NCI-H1092 (cell line): ENCODE data around the gene IL13.

Experiments used
- DNase-seq: peaks from one replicate; lab custom pipeline; 2025; lab: John Stamatoyannopoulos, UW

IL13 gene

DNA sequence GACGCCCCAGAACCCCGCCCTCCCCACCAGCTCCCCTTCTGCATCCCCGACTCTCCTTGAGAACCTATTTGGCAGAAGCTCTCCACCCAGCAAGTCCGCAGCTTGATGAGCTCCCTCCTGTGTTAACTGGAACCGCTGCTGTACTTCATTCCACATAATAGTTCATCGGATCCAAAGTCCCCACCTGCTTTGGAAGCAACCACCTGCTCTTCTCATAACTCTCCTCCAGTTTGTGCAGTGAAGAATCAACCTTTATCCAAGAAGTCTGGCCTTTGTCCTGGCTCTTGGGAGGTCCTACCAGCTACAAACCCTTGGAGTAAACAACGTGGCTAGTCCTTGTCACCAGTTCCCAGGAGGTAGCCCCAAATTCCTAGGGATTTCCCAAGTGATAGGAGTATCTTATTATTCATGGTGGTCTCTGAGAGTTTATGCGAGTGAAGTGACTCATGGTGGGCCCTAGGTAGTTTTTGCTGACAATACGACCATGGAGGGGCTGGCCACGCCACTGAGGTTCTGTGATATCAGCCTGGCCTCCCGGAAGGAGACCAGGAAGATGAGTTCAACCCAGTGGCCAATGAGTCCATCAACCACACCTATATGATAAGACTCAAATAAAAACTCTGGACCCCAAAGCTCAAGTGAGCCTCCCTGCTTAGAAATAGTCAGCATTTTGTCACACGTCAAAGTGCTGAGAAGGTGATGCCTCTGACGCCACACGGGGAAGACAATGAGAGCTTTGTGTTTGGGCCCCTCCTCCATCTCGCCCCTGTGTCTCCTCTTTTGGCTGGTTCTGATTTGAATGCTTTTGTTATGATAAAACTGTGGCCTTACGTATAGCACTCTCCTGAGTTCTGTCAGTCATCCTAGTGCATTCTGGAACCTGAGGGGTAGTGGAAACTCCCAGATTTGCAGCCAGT lies 12.3 kb downstream of the IL13 start:
- DNase-seq: no peak

DNA sequence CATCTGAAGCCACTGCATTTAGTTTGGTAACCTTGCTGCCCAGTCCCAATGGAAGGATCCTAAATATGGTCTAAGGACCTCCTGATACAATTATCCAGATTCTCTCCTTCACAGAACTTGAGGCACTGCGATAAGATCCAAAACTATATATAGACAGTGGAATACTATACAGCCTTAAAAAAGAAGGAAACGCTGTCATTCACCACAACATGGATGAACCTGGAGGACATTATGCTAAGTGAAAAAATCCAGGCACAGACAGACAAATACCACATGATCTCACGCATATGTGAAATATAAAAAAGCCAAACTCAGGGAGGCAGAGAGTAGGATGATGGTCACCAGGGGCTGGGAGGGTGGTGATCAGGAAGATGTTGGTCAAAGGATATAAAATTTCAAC lies 13.0 kb downstream of the IL13 start:
- DNase-seq: no peak

- no peak for DNase-seq
Observed at GRCh38 chr5:132673488-132673887, 15.5 kb downstream of the IL13 start.

GRCh38 chr5:132673939-132674630 lies 16.1 kb downstream of the IL13 start, which contains the start of gene IL4:
IL4 (plus strand) TSS chr5:132673989; CDS start chr5:132674051, 62 bp downstream.
- no peak for DNase-seq

DNA sequence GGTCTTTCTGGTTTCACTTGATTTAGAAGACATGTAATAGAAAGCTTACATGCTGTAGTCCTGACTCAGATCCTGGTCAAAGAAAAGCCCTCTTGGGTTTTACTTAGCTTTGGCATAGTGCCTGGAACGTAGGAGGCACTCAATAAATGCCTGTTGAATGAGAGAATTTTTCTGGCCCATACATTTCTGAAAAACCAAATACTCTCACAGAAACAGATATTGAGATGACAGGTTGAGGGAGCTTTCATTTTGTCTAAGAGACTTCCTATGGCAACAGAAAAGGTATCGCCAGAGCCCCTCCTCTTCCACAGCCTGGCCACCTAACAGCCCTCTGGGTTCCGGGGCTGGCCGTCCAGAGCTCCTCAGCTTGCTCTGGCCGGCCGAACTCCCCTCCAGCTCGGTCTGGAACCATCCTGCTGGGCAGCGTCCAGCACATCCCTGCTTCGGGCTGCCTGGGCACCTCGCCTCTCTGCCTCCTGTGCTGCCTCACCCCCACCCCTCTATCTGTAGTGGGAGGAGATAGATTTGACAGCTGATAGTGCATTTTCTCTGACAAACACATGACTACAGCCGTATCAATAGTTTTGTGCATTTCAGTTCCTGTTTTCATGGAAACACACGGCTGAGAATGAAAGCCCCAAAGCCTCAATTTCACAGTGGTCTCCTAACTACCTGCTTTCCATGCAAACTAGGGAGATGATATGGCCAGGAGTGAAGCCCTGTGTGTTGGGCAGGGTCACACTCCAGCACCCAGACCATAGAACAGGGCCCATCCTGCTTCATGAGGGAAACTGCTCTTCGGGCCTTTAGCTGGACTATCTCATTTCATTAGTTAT lies 16.9 kb downstream of the IL13 start:
- DNase-seq: no peak

DNA sequence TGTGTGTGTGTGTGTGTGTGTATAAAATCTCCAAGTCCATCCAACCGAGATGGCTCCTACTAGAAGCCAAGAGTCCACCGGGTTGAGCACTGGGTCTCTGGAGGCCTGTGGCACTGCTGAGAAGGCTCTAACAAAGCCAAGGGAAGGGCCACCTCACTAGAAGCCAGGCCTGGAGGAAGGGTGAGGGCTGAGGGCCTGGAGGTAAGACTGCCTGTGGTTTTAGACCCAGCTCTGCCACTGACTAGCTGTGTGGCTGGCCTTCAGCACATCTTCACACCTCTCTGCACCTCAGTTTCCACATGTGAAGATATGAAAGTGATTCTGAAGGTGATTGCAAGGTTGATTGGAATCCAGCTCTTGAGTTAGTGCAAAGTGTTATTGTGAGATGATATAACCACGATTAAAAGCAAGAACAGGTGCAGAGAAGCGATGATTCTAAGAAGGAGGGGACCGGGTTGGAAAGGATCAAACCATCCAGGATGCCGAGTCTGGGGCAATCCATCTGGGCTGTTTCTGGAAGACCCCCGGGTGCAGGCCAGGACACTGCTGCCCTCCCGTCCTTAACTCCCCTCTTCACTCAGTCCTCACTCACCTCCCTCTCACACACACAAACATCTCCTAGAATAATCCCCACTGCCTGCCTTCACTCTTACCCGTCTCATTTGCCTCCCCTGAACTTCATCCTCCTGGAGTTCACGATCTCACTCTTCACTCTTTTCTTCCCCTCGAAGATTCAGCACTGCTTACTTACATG lies 18.1 kb downstream of the IL13 start:
- no peak for DNase-seq

DNA sequence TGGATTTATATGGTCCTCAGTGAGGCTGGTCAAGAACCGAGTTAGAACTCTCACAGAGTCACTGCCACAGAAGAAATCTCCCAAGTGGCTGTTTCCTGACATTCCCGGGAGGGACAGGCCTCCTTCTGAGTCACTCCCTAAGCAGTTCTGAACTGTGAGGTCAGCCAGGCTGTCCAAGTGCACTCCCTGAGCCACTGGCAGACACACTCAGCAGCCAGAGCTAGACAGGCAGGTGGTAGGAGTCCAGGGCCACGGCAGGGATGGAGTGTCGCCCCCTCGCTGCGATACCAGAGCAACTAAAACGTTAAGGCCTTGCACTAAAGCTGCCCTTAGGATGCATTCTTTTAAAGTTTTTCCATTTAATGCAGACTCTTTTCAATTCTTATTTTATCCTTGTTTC lies 19.2 kb downstream of the IL13 start:
- DNase-seq: no peak

DNA sequence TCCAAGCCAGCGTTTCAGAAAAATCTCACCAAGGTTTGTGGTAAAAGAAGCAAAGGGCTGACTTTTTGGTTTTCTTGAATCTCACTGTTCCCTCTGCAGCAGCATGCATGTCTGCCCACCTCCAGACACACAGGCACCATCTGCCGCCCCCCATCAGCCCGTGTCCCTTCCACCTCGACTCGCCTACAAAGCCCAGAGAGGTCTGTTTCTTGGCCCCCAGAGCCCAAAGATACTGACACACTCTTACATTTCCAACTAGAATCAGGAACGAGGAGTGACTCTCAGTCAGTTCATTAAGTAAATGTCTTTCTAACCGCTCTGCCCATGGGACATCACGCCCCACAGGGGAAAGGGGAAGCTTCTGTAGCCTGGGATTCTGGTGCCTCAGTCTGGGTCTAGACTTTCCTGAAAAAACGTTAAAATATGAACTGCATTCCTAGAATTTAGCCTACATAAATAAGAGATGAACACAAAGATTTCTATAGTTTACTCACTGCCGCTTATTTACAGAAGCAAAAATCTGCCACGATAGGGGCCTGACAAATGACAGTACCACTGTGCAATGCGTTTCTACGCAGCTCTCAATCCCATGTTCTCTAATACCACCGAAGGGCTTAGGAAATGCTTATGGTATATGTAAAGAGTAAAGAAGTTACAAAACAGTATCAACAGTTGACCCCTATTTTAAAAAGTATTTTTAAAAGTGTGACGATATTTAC lies 19.9 kb downstream of the IL13 start:
- no peak for DNase-seq

- DNase-seq: no peak
Observed at GRCh38 chr5:132678735-132679134, 20.8 kb downstream of the IL13 start.

DNA sequence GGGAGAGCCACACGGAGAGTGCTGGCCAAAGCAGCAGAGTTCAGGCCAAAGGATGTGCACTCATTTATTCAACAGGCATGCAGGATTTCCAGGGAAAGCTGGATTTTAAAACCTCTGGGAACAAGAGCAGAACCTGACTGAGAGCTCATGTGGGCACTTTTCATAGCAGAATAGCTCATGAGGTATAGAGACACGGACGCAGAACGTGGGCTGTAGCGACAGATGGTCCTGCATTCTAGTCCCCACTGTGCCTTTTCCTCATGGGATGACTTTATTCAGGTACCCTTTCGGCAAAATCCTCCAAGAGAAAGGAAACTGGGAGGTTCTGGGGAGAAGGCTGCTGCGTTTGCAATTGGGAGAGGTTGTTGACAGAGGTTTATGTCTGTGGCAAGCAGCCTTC lies 21.2 kb downstream of the IL13 start:
- DNase-seq: no peak

- DNase-seq: no peak
Observed at GRCh38 chr5:132679717-132680380, 21.9 kb downstream of the IL13 start.

DNA sequence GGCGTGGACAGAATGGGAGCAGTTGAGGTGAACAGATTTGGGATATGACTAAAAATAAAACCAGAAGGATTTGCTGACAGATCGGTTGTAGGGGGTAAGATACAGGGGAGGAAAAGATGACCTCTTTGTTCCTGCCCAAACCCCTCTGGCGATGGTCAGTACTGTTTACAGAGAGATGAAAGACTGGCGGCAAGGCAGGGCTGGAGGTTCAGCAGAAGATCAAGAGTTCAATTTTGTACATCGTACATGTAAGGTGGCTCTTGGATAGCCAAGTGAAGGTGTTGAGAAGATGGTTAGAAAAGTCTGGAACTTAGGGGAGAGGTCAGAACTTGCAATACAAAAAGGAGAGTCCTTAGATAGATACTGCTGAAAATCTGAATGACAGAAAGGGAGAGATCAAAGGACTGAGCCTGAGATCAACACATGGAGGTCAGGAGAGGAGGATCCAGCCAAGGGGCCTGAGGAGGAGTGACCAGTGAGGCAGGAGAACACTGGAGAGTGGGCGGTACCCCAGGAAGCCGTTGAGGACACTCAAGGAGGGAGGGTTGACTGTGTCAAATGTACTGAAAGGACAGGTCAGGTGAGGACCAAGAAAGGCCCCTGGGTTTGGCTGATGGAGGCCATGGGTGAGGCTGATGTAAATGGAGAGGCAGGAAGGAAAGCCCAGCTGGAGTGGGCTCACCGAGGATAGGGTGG lies 23.0 kb downstream of the IL13 start:
- DNase-seq: no peak

DNA sequence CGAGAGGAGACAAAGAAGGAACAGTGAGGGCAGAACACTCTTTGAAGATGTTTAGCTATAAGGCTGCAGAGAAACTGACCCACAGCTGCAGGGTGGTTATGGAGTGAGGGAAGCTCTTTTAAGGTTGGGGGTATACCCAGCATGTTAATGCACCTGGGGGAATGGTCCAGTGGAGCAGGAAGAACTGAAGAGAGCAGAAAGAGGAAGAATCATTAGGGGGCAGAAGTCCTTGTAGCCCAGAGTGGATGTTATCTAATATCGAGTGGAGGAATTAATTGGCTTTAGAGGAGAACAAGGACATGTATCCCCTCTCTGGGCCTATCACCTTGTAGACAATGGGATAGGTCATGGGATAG lies 23.5 kb downstream of the IL13 start:
- no peak for DNase-seq

DNA sequence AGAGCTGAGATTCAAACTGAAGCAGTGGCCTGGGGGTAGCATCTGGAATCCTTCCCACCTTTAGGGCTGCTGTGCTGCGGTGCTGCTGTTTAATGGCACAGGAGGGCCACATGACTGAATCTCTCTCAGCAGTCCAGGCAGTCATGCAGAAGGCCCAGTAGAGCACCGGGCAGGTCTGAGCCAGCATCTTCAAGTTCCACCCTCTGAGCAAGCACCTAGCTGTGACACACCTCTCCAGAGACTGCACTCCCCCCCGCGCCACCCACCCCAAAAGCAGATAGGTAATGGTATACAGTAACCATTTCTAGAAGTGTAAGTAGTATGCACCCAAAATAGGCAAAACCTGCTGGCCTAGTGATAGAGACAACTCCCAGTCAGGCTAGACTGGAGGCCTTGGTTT lies 24.0 kb downstream of the IL13 start:
- no peak for DNase-seq

- no peak for DNase-seq
Observed at GRCh38 chr5:132684491-132684890, 26.5 kb downstream of the IL13 start.

DNA sequence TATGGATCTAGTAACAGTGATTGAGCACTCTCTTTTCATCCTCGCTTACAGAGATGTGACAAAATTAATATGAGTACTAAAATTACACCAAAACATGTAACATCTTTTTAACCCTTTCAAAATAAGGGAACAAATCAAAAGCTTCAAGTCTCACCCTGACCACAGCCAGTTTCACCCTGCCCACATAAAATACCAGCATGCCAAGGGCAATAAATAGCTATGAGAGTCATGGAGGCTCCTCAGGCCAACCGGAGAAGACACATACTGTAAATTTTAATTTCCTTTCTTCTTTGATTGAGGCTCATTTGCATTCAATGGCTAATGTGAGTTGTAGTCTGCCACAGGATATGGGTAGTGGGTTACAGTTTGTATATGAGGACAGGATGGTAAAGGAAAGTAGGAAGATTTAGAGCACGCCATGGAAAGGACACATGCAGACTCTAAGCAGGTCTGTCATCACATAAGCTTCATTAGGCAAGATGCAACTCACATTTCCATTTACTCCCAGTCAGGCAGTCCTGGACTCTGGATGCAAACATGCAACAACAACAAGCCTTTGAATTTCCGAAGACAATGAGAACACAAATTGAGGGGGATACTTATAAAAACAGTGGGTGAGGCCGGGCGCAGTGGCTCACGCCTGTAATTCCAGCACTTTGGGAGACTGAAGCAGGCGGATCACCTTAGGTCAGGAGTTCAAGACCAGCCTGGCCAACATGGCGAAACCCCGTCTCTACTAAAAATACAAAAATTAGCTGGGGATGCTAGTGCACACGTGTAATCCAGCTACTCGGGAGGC lies 27.1 kb downstream of the IL13 start:
- DNase-seq: no peak

DNA sequence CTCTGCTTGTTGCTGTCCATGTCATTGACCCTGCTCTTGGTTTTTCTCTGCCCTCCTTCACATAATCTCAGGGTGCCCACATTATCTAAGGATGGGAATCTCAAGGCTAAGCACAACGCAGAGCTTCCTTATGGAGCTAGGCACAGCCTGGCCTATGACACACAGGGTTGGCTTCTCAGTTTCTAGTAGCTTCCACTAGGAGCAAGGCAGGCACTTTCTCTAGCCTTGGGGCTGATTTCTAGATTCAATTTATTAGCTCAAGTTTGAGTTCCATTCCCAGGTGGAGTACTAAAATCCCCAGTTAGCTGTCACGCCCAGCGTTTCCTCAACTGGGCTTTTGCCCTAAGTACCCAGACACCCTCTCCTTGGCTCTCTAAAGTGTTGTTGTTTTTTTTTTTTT lies 28.2 kb downstream of the IL13 start:
- no peak for DNase-seq

DNA sequence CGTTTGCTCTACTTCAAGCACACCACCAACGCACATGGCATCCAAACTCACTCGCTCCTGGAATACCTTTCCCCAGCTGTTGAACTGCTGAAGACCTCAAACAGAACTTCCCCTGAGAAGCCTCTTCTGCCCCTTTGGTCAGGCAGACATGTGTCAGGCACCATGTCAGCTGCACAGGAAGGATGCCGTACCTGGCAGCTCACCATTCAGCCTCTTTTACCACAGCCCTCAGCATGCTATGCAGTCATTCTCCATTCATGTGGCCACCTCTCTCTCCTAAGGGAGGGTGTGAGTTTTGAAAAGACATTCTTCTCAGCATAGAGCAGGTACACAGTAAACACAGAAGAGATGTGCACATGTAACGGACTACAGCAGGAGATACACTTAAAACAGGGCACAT lies 30.0 kb downstream of the IL13 start:
- no peak for DNase-seq
